Lung (tissue), 12 donors: ENCODE results near the gene ANKRD27. TPM values are rescaled to one million over a fixed set of nuclear protein-coding genes. Genes with fewer than 3 reads are reported as not detected.

Experiments used
- ATAC-seq: fragments of 200-7000 bp; cut with Tn5 transposase; one replicate; pipeline ENCODE4 v1.9.1; 2020; ENCODE audit warnings: moderate number of reproducible peaks; ENCODE audit not compliant: insufficient read depth, low FRiP score
- DNase-seq, 3 donors: peaks; one replicate each; pipeline ENCODE4 v3.0.0-alpha.2; 2013 to 2017
- H3K27ac ChIP-seq, 2 donors: one replicate each; pipeline ENCODE4 v1.5.1; 2013; ENCODE audit warnings: mild to moderate bottlenecking in 2 of 2, moderate library complexity in 2 of 2, control low read depth in 1 of 2, inconsistent platforms in 1 of 2, low read depth in 1 of 2, low read length in 1 of 2
- H3K27me3 ChIP-seq, 3 donors: one replicate each; pipeline ENCODE4 v1.5.1; 2013; ENCODE audit warnings: low read length in 2 of 3; ENCODE audit not compliant: control insufficient read depth in 3 of 3, insufficient read depth in 3 of 3
- H3K36me3 ChIP-seq, 4 donors: one replicate each; pipeline ENCODE4 v1.5.1; 2013; ENCODE audit warnings: low read length in 4 of 4, mild to moderate bottlenecking in 1 of 4, moderate library complexity in 1 of 4; ENCODE audit not compliant: control insufficient read depth in 4 of 4, insufficient read depth in 4 of 4
- H3K4me1 ChIP-seq, 5 donors: one replicate each; pipeline ENCODE4 v1.5.1; 2013; ENCODE audit warnings: low read length in 5 of 5, mild to moderate bottlenecking in 2 of 5, moderate library complexity in 1 of 5; ENCODE audit not compliant: control insufficient read depth in 5 of 5, insufficient read depth in 5 of 5
- H3K4me3 ChIP-seq: one replicate; pipeline ENCODE4 v1.5.1; 2013; ENCODE audit warnings: mild to moderate bottlenecking, control low read depth, moderate library complexity
- H3K9ac ChIP-seq, 2 donors: one replicate each; pipeline ENCODE4 v1.5.1; 2013; ENCODE audit warnings: low read length in 2 of 2, control low read depth in 1 of 2; ENCODE audit not compliant: insufficient read depth in 1 of 2
- H3K9me3 ChIP-seq, 4 donors: one replicate each; pipeline ENCODE4 v1.5.1; 2013; ENCODE audit warnings: low read length in 3 of 4, mild to moderate bottlenecking in 1 of 4, moderate library complexity in 1 of 4; ENCODE audit not compliant: control insufficient read depth in 4 of 4, insufficient read depth in 3 of 4
- WGBS, 2 donors: extraction: QIAGEN DNeasy Blood & Tissue Kit; methylation state at CpG; one replicate each; pipeline ENCODE4 v1.1.7; 2013; 5-methylcytosine and 5-hydroxymethylcytosine counted together
- polyA plus RNA-seq, 2 donors: library from polyadenylated mRNA; stranded (reverse); fragments of 200-250 nt; gene quantifications; one replicate each; pipeline ENCODE4 v1.2.1, GENCODE V29; 2013
- total RNA-seq, 2 donors: library from RNA; depleted of rRNA in 1 of 2; stranded (reverse); fragments of >200 nt in 1 of 2; gene quantifications; one replicate each; pipeline ENCODE4 v1.2.1, GENCODE V29; 2014 to 2021
- TF ChIP-seq, protein P1 (sequence below): IDR thresholded peaks from 2 replicates; pipeline ENCODE4 v1.5.1; 2012; ENCODE audit warnings: mild to moderate bottlenecking; ENCODE audit errors: control extremely low read depth, extremely low read depth
- donor health status: control.
- donor health status: control.
- donor health status: Bipolar disorder and iron deficiency.
- donor health status: healthy.
- donor health status: DM: yes; HTN: yes; CAD: no.

Gene ANKRD27
- total and polyA plus RNA-seq, 4 donors, result 8.9 to 31.5 (median 22.5) TPM

DNA sequence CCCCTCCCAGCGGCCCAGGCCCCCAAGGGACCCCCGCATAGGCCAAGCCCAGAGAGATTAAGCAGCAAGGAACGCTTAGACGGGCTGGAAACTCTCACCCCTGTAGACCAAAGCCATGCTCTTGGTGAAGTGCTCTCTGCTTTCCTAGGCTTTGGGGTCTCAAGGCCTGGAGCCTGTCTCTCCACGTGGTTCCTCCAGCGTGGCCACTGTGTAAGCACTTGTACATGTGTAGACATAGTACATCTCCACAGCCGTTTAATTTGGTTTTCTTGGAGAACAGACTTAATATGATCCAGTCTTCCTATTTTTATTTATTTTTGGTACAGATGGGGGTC, 17.7 kb upstream of the ANKRD27 start:
- Histone ChIP-seq H3K9ac (peak overlapping the region; percentile 63 to 69), H3K36me3 (peaks cover 0 to 13% (median under 1%) of the 10 kb centered on the region in 4 donors), H3K9me3 (no peaks in the 10 kb centered on the region), H3K27me3 (no peaks in the 10 kb centered on the region), H3K4me3 (peak overlapping the region; percentile 86), H3K27ac (peak overlapping the region; percentile 94 to 97), H3K4me1 (peaks cover 3 to 23% (median 18%) of the 10 kb centered on the region in 5 donors)
- 27 to 51% methylated on average over 7 of the region's 7 CpGs for WGBS, 2 donors
- TF ChIP-seq, protein P1, sequence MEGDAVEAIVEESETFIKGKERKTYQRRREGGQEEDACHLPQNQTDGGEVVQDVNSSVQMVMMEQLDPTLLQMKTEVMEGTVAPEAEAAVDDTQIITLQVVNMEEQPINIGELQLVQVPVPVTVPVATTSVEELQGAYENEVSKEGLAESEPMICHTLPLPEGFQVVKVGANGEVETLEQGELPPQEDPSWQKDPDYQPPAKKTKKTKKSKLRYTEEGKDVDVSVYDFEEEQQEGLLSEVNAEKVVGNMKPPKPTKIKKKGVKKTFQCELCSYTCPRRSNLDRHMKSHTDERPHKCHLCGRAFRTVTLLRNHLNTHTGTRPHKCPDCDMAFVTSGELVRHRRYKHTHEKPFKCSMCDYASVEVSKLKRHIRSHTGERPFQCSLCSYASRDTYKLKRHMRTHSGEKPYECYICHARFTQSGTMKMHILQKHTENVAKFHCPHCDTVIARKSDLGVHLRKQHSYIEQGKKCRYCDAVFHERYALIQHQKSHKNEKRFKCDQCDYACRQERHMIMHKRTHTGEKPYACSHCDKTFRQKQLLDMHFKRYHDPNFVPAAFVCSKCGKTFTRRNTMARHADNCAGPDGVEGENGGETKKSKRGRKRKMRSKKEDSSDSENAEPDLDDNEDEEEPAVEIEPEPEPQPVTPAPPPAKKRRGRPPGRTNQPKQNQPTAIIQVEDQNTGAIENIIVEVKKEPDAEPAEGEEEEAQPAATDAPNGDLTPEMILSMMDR, result no peak
- DNase-seq, result no peak
- ATAC-seq, result no peak

DNA sequence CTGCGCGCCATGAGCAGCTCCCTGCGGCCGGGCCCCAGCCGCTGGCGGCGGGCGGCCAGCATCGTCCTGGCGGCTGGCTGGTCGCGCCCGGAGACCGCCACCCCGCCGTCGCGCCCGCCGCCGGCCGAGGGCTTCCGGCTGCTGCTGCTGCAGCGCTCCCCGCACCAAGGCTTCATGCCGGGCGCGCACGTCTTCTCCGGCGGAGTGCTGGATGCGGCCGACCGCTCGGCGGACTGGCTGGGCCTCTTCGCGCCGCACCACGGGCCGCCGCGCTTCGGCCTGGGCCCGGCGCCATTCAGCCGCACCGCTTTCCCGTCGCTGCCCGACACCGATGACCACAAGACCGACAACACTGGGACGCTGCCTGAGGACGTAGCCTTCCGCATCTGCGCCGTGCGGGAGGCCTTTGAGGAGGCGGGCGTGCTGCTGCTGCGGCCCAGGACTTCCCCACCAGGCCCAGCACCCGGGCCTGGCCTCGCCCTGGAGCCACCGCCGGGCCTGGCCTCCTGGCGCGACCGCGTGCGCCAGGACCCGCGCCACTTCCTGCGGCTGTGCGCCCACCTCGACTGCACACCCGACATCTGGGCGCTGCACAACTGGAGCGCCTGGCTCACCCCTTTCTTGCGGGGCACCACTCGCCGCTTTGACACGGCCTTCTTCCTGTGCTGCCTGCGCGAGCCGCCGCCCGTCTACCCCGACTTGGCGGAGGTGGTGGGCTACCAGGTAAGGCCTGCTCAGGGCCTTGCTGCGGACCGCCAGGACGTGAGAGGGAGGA, 17.2 kb upstream of the ANKRD27 start:
- peak overlapping the region; percentile 86 for H3K4me3 ChIP-seq
- WGBS, 2 donors, result 2% methylated on average over 80 to 93 of the region's 93 CpGs
- peaks cover 0 to 13% (median under 1%) of the 10 kb centered on the region in 4 donors for H3K36me3 ChIP-seq
- H3K27ac ChIP-seq, result peak overlapping the region; percentile 94 to 97
- ATAC-seq (peak; percentile 73), DNase-seq (peak; percentile 68 to 77 (median 71))
- no peaks in the 10 kb centered on the region for H3K9me3 ChIP-seq
- TF ChIP-seq, protein P1, result no peak
- H3K4me1 ChIP-seq, result peaks cover 3 to 23% (median 18%) of the 10 kb centered on the region in 5 donors
- H3K9ac ChIP-seq, result peak overlapping the region; percentile 63 to 69
- no peaks in the 10 kb centered on the region for H3K27me3 ChIP-seq

DNA sequence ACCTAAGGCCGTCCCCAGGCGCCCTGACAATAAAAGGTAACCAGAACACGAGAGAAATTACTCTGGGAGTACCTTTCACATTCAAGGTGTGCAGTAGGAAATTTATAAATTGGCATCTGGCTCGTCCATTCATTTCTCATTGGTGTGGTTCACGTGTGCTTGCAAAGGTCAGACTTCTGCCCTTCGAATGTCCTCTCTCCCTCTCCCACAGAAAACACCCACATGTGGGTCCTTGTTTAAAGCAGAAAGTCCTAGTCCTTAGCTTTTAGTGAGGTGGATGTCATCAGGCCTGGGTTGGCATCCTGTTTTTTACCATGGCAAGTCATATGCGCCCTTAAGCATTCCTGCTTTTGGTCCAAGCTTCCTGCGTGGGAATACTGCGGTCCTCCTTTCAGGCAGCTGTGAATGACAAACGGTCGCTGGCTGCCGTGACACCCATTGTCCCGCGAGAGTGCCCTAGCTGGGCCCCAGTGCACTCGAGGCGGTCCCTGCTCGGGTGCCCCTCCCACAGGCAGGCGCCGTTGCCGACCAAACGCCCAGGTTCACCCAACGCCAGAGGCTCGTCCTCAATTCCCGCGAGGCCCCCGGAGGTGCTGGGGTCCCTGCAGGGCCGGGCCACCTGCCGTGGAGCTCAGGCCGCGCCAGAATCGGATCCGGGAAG, 16.4 kb upstream of the ANKRD27 start, which contains the start of gene NUDT19:
NUDT19 (plus strand) TSS at position 531 of the 661 bp plus-strand sequence. CDS start 140 bp downstream, outside the sequence.
- H3K27ac ChIP-seq, result peak within 1 kb of the TSS; percentile 94 to 97
- H3K9me3 ChIP-seq, result no peaks in the 10 kb centered on the region
- ATAC-seq (peak; percentile 90), DNase-seq (peak; percentile 85 to 92 (median 91))
- H3K27me3 ChIP-seq, result no peaks in the 10 kb centered on the region
- TF ChIP-seq, protein P1, result no peak
- H3K36me3 ChIP-seq, result peaks cover 0 to 10% (median 0%) of the 10 kb centered on the region in 4 donors
- WGBS, 2 donors, result 7 to 12% methylated on average over 30 to 32 of the region's 32 CpGs
- peaks cover 3 to 23% (median 16%) of the 10 kb centered on the region in 5 donors for H3K4me1 ChIP-seq
- peak within 1 kb of the TSS; percentile 63 to 69 for H3K9ac ChIP-seq
- peak within 1 kb of the TSS; percentile 86 for H3K4me3 ChIP-seq
